Right lobe of liver (tissue), 4 donors: ENCODE measurements around the gene OR52W1.

Source experiments
- POLR2A ChIP-seq: fragments of 450-650 bp; IDR thresholded peaks from one replicate; pipeline ENCODE4 v1.6.1; 2017; ENCODE audit warnings: antibody characterized with exemption, mild to moderate bottlenecking
- TF ChIP-seq, protein P1 (sequence below), 4 donors: fragments of 200-600 bp in 3 of 4; fragments of 450-650 bp in 1 of 4; IDR thresholded peaks; one replicate each; pipeline versions ENCODE4 v1.5.1 to v1.8.0; 2016 to 2022; ENCODE audit warnings: antibody characterized with exemption in 4 of 4, mild to moderate bottlenecking in 2 of 4
- donor health status: DM: no; HTN: no; CAD: no.
- donor health status: DM: no; HTN: no; CAD: no.
- donor health status: DM: no; HTN: yes; CAD: no.

DNA sequence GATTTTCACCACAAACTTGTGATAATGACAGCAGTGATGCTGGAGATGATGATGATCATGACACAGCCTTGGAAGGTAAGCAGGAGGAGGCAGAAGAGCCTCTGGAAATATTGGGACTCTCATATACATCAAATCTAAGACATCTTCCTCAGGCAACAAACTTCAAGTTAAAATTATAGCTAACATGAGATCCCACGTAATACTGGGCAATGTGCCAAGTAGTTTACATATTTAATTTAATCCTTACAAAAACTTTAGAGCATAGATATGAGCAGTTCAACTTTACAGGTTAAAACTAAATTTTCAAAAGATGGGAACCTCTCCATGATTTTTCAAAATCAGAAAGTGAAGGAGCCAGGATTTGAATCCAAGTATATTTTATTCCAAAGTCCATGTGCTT lies 47.9 kb upstream of the OR52W1 start:
- TF ChIP-seq, protein P1, sequence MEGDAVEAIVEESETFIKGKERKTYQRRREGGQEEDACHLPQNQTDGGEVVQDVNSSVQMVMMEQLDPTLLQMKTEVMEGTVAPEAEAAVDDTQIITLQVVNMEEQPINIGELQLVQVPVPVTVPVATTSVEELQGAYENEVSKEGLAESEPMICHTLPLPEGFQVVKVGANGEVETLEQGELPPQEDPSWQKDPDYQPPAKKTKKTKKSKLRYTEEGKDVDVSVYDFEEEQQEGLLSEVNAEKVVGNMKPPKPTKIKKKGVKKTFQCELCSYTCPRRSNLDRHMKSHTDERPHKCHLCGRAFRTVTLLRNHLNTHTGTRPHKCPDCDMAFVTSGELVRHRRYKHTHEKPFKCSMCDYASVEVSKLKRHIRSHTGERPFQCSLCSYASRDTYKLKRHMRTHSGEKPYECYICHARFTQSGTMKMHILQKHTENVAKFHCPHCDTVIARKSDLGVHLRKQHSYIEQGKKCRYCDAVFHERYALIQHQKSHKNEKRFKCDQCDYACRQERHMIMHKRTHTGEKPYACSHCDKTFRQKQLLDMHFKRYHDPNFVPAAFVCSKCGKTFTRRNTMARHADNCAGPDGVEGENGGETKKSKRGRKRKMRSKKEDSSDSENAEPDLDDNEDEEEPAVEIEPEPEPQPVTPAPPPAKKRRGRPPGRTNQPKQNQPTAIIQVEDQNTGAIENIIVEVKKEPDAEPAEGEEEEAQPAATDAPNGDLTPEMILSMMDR (IDR thresholded peaks at IDR 0.05), result no peak
- TF ChIP-seq POLR2A, result no peak
